Right atrium auricular region (tissue), 2 donors: ENCODE measurements around the gene AKR1D1. TPM values are rescaled to one million over a fixed set of nuclear protein-coding genes. Genes with fewer than 3 reads are reported as not detected.
"Not testable (repeated sequence)": the region's sequence is repeated elsewhere in the genome, so short reads cannot be mapped to it uniquely, and the experiment has no call there.

Experiments used
- DNase-seq: peaks from one replicate; pipeline ENCODE4 v3.0.0-alpha.2; 2019; ENCODE audit warnings: low spot score
- H3K27ac ChIP-seq, 2 donors: fragments of 200-600 bp; sonication (generic); 1 replicate in 1 of 2; 2 replicates in 1 of 2; pipeline ENCODE4 v1.5.1; 2016 to 2019
- H3K27me3 ChIP-seq, 2 donors: fragments of 200-600 bp; sonication (generic); one replicate each; pipeline versions ENCODE4 v1.5.1 to v1.6.0; 2017 to 2019
- H3K36me3 ChIP-seq: fragments of 200-600 bp; sonication (generic); one replicate; pipeline ENCODE4 v1.5.1; 2016
- H3K4me1 ChIP-seq, 2 donors: fragments of 200-600 bp; sonication (generic); one replicate each; pipeline versions ENCODE4 v1.5.1 to v1.6.0; 2017 to 2019
- H3K4me3 ChIP-seq, 2 donors: fragments of 200-600 bp; sonication (generic); 1 replicate in 1 of 2; 2 replicates in 1 of 2; pipeline ENCODE4 v1.5.1; 2017 to 2019; ENCODE audit warnings: mild to moderate bottlenecking in 1 of 2, moderate library complexity in 1 of 2
- H3K9me3 ChIP-seq, 2 donors: fragments of 200-600 bp; sonication (generic); one replicate each; pipeline ENCODE4 v1.5.1; 2019
- total RNA-seq, 2 donors: library from RNA; depleted of rRNA; stranded (reverse); fragments of >200 nt; gene quantifications; one replicate each; pipeline ENCODE4 v1.1.0, GENCODE V29; 2016
- TF ChIP-seq, protein P1 (sequence below), 2 donors: fragments of 200-600 bp; sonication (generic); IDR thresholded peaks; one replicate each; pipeline ENCODE4 v1.5.1; 2019; ENCODE audit warnings: antibody characterized with exemption in 2 of 2

AKR1D1 gene
- total RNA-seq, 2 donors from 2014 or later: not detected

- H3K4me1 ChIP-seq: no peaks in the 10 kb centered on the region
- H3K4me3 ChIP-seq: no peak overlapping the region
- TF ChIP-seq, protein P1, sequence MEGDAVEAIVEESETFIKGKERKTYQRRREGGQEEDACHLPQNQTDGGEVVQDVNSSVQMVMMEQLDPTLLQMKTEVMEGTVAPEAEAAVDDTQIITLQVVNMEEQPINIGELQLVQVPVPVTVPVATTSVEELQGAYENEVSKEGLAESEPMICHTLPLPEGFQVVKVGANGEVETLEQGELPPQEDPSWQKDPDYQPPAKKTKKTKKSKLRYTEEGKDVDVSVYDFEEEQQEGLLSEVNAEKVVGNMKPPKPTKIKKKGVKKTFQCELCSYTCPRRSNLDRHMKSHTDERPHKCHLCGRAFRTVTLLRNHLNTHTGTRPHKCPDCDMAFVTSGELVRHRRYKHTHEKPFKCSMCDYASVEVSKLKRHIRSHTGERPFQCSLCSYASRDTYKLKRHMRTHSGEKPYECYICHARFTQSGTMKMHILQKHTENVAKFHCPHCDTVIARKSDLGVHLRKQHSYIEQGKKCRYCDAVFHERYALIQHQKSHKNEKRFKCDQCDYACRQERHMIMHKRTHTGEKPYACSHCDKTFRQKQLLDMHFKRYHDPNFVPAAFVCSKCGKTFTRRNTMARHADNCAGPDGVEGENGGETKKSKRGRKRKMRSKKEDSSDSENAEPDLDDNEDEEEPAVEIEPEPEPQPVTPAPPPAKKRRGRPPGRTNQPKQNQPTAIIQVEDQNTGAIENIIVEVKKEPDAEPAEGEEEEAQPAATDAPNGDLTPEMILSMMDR (IDR thresholded peaks at IDR 0.05): no peak
- H3K36me3 ChIP-seq: no peaks in the 10 kb centered on the region
- H3K27ac ChIP-seq: no peak overlapping the region
- peaks cover 0 to 5% of the 10 kb centered on the region in 2 donors for H3K9me3 ChIP-seq
- no peak for DNase-seq
- H3K27me3 ChIP-seq: no peaks in the 10 kb centered on the region
Observed at GRCh38 chr7:138075350-138075749, 909 bp upstream of the AKR1D1 start.

DNA sequence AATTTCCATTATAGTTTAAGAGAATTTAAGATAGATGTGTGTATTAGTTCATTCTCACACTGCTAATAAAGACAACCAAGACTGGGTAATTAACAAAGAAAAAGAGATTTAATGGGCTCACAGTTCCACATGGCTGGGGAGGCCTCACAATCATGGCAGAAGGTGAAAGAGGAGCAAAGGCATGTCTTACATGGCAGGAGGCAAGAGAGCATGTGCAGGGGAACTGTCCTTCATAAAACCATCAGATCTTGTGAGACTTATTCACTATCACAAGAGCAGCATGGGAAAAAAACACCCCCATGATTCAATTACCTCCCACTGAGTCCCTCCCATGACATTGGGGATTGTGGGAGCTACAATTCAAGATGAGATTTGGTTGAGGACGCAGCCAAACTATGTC is 473 bp upstream of the AKR1D1 start:
- not testable (repeated sequence) for H3K9me3 ChIP-seq, H3K4me3 ChIP-seq, H3K27ac ChIP-seq, H3K4me1 ChIP-seq, H3K27me3 ChIP-seq, DNase-seq, H3K36me3 ChIP-seq

GRCh38 chr7:138077809-138078208 is 1.6 kb downstream of the AKR1D1 start:
- TF ChIP-seq, protein P1 (IDR thresholded peaks at IDR 0.05): no peak
- DNase-seq: no peak
- Histone ChIP-seq H3K4me3 (no peak overlapping the region), H3K27me3 (no peaks in the 10 kb centered on the region), H3K36me3 (no peaks in the 10 kb centered on the region), H3K4me1 (no peaks in the 10 kb centered on the region), H3K9me3 (peaks cover 0 to 5% of the 10 kb centered on the region in 2 donors), H3K27ac (no peak overlapping the region)

- H3K27ac ChIP-seq: no peak overlapping the region
- no peak for DNase-seq
- H3K9me3 ChIP-seq: peaks cover 0 to 3% of the 10 kb centered on the region in 2 donors
- H3K4me1 ChIP-seq: no peaks in the 10 kb centered on the region
- no peak overlapping the region for H3K4me3 ChIP-seq
- H3K27me3 ChIP-seq: no peaks in the 10 kb centered on the region
- H3K36me3 ChIP-seq: no peaks in the 10 kb centered on the region
- TF ChIP-seq, protein P1 (IDR thresholded peaks at IDR 0.05): no peak
Observed at GRCh38 chr7:138079137-138079536, 2.9 kb downstream of the AKR1D1 start.

- Histone ChIP-seq H3K4me3 (no peak overlapping the region), H3K27me3 (no peaks in the 10 kb centered on the region), H3K27ac (no peak overlapping the region), H3K36me3 (no peaks in the 10 kb centered on the region), H3K4me1 (no peaks in the 10 kb centered on the region), H3K9me3 (no peaks in the 10 kb centered on the region)
- DNase-seq: no peak
- TF ChIP-seq, protein P1 (IDR thresholded peaks at IDR 0.05): no peak
Observed at GRCh38 chr7:138081868-138082267, 5.6 kb downstream of the AKR1D1 start.

- TF ChIP-seq, protein P1 (IDR thresholded peaks at IDR 0.05): no peak
- DNase-seq: no peak
- H3K36me3 ChIP-seq: no peaks in the 10 kb centered on the region
- no peaks in the 10 kb centered on the region for H3K9me3 ChIP-seq
- H3K27ac ChIP-seq: no peak overlapping the region
- no peaks in the 10 kb centered on the region for H3K4me1 ChIP-seq
- no peaks in the 10 kb centered on the region for H3K27me3 ChIP-seq
- no peak overlapping the region for H3K4me3 ChIP-seq
Observed at GRCh38 chr7:138083859-138084258, 7.6 kb downstream of the AKR1D1 start.
